SJSA1 (cell line): Measurements from ENCODE around the gene WNT7B. TPM values are rescaled to one million over a fixed set of nuclear protein-coding genes. Genes with fewer than 3 reads are reported as not detected.
A peak's percentile ranks its signal among the peaks of the same experiment; 100 is the strongest.

Source experiments
- DNase-seq, 2 experiments: peaks; one replicate each; pipeline ENCODE4 v3.0.0-alpha.2; 2015 to 2020; ENCODE audit warnings: low spot score in 2 of 2, low read depth in 1 of 2
- H3K27ac ChIP-seq: fragments of 250-450 bp; sonication (Bioruptor Pico); 2 replicates; pipeline ENCODE4 v1.5.1; 2020; ENCODE audit warnings: mild to moderate bottlenecking, moderate library complexity
- H3K27me3 ChIP-seq: fragments of 250-450 bp; sonication (Bioruptor Pico); replicated peaks from 2 replicates; pipeline ENCODE4 v1.5.1; 2020; ENCODE audit warnings: mild to moderate bottlenecking, moderate library complexity
- H3K36me3 ChIP-seq: fragments of 250-450 bp; sonication (Bioruptor Pico); 2 replicates; pipeline ENCODE4 v1.5.1; 2020; ENCODE audit warnings: mild to moderate bottlenecking
- H3K4me1 ChIP-seq: fragments of 250-450 bp; sonication (Bioruptor Pico); replicated peaks from 2 replicates; pipeline ENCODE4 v1.6.1; 2021; ENCODE audit warnings: mild to moderate bottlenecking
- H3K4me3 ChIP-seq: fragments of 250-450 bp; sonication (Bioruptor Pico); 2 replicates; pipeline ENCODE4 v1.5.1; 2020; ENCODE audit warnings: mild to moderate bottlenecking
- H3K9me3 ChIP-seq: fragments of 250-450 bp; sonication (Bioruptor Pico); replicated peaks from 2 replicates; pipeline ENCODE4 v1.5.1; 2020; ENCODE audit warnings: mild to moderate bottlenecking
- total RNA-seq: library from RNA; depleted of rRNA; stranded (reverse); fragments of >200 nt; shearing (Covaris generic); gene quantifications from 2 replicates; pipeline ENCODE4 v1.2.3, GENCODE V29; 2014

WNT7B gene
- total RNA-seq, 1 experiment from 2014 or later, result 0.18 TPM

- Histone ChIP-seq H3K36me3 (no peaks in the 10 kb centered on the region), H3K4me3 (no peak overlapping the region), H3K27ac (peak overlapping the region; percentile 63), H3K9me3 (no peaks in the 10 kb centered on the region), H3K27me3 (no peaks in the 10 kb centered on the region), H3K4me1 (peaks cover 39% of the 10 kb centered on the region)
- DNase-seq, result peak; percentile 59 to 79
These were observed 19.5 kb upstream of the WNT7B start for GRCh38 chr22:45996241-45997076.

GRCh38 chr22:45995405-45996101 lies 18.6 kb upstream of the WNT7B start:
- no peaks in the 10 kb centered on the region for H3K36me3 ChIP-seq
- H3K9me3 ChIP-seq, result no peaks in the 10 kb centered on the region
- DNase-seq, result no peak
- peaks cover 39% of the 10 kb centered on the region for H3K4me1 ChIP-seq
- no peak overlapping the region for H3K4me3 ChIP-seq
- H3K27me3 ChIP-seq, result no peaks in the 10 kb centered on the region
- H3K27ac ChIP-seq, result no peak overlapping the region

GRCh38 chr22:45994491-45995404 lies 17.8 kb upstream of the WNT7B start:
- Histone ChIP-seq H3K27me3 (no peaks in the 10 kb centered on the region), H3K4me1 (peaks cover 39% of the 10 kb centered on the region), H3K27ac (no peak overlapping the region), H3K9me3 (no peaks in the 10 kb centered on the region), H3K36me3 (no peaks in the 10 kb centered on the region), H3K4me3 (no peak overlapping the region)
- DNase-seq, result peak; percentile 71 to 85

GRCh38 chr22:45993841-45994240 lies 16.9 kb upstream of the WNT7B start:
- Histone ChIP-seq H3K27ac (no peak overlapping the region), H3K9me3 (no peaks in the 10 kb centered on the region), H3K27me3 (no peaks in the 10 kb centered on the region), H3K4me1 (peaks cover 38% of the 10 kb centered on the region), H3K36me3 (no peaks in the 10 kb centered on the region), H3K4me3 (no peak overlapping the region)
- no peak for DNase-seq

GRCh38 chr22:45993143-45993692 lies 16.3 kb upstream of the WNT7B start:
- Histone ChIP-seq H3K4me3 (no peak overlapping the region), H3K27me3 (no peaks in the 10 kb centered on the region), H3K36me3 (no peaks in the 10 kb centered on the region), H3K9me3 (no peaks in the 10 kb centered on the region), H3K27ac (no peak overlapping the region), H3K4me1 (peaks cover 34% of the 10 kb centered on the region)
- DNase-seq, result no peak

- DNase-seq, result no peak
- H3K4me1 ChIP-seq, result peaks cover 30% of the 10 kb centered on the region
- no peaks in the 10 kb centered on the region for H3K36me3 ChIP-seq
- no peak overlapping the region for H3K4me3 ChIP-seq
- H3K9me3 ChIP-seq, result no peaks in the 10 kb centered on the region
- H3K27ac ChIP-seq, result no peak overlapping the region
- H3K27me3 ChIP-seq, result no peaks in the 10 kb centered on the region
These were observed 15.8 kb upstream of the WNT7B start for GRCh38 chr22:45992737-45993136.

- Histone ChIP-seq H3K36me3 (no peaks in the 10 kb centered on the region), H3K4me1 (peaks cover 13% of the 10 kb centered on the region), H3K4me3 (no peak overlapping the region), H3K27ac (no peak overlapping the region), H3K27me3 (no peaks in the 10 kb centered on the region), H3K9me3 (no peaks in the 10 kb centered on the region)
- no peak for DNase-seq
These were observed 14.1 kb upstream of the WNT7B start for GRCh38 chr22:45991098-45991497.

GRCh38 chr22:45987136-45987861 lies 10.3 kb upstream of the WNT7B start:
- H3K9me3 ChIP-seq, result 0 out of 2 replicates have a peak, but pooled peaks cover 4% of the 10 kb centered on the region

GRCh38 chr22:45984316-45984916 lies 7.5 kb upstream of the WNT7B start:
- no peak overlapping the region for H3K27ac ChIP-seq
- no peaks in the 10 kb centered on the region for H3K36me3 ChIP-seq
- H3K4me3 ChIP-seq, result no peak overlapping the region
- DNase-seq, result no peak
- no peaks in the 10 kb centered on the region for H3K27me3 ChIP-seq
- 0 out of 2 replicates have a peak, but pooled peaks cover 4% of the 10 kb centered on the region for H3K9me3 ChIP-seq
- peaks cover 3% of the 10 kb centered on the region; the same call in 1 of the 2 replicates for H3K4me1 ChIP-seq

More at GRCh38 chr22:45987136-45987861, 10.3 kb upstream of the WNT7B start:
- Histone ChIP-seq H3K27ac (no peak overlapping the region), H3K27me3 (no peaks in the 10 kb centered on the region), H3K4me3 (no peak overlapping the region), H3K4me1 (no peaks in the 10 kb centered on the region), H3K36me3 (no peaks in the 10 kb centered on the region)
- no peak for DNase-seq

GRCh38 chr22:45983797-45984196 lies 6.8 kb upstream of the WNT7B start:
- Histone ChIP-seq H3K4me1 (peaks cover 8% of the 10 kb centered on the region), H3K9me3 (0 out of 2 replicates have a peak, but pooled peaks cover 4% of the 10 kb centered on the region), H3K27me3 (no peaks in the 10 kb centered on the region), H3K36me3 (no peaks in the 10 kb centered on the region), H3K27ac (no peak overlapping the region), H3K4me3 (no peak overlapping the region)
- DNase-seq, result no peak

GRCh38 chr22:45980761-45981160 lies 3.8 kb upstream of the WNT7B start:
- H3K4me3 ChIP-seq, result no peak overlapping the region
- H3K27me3 ChIP-seq, result peaks cover 21% of the 10 kb centered on the region
- no peak overlapping the region for H3K27ac ChIP-seq
- H3K36me3 ChIP-seq, result no peaks in the 10 kb centered on the region
- peaks cover 32% of the 10 kb centered on the region for H3K4me1 ChIP-seq
- DNase-seq, result no peak
- H3K9me3 ChIP-seq, result 0 out of 2 replicates have a peak, but pooled peaks cover 6% of the 10 kb centered on the region

- Histone ChIP-seq H3K4me3 (no peak overlapping the region), H3K36me3 (no peaks in the 10 kb centered on the region), H3K9me3 (0 out of 2 replicates have a peak, but pooled peaks cover 3% of the 10 kb centered on the region), H3K27ac (no peak overlapping the region), H3K27me3 (peaks cover 27% of the 10 kb centered on the region), H3K4me1 (peaks cover 36% of the 10 kb centered on the region)
- DNase-seq, result no peak
These were observed 3.3 kb upstream of the WNT7B start for GRCh38 chr22:45980268-45980570.
